RWPE1 (cell line): ENCODE data around the gene UTP11.
"Not testable (repeated sequence)": the region's sequence is repeated elsewhere in the genome, so short reads cannot be mapped to it uniquely, and the experiment has no call there.

ENCODE experiments used
- CTCF ChIA-PET: fragments of 350-600 bp; sonication (Branson Sonifier 250); formaldehyde crosslinking; extraction: SDS; loops from one replicate; lab custom pipeline; 2021; lab: Yijun Ruan, JAX
- POLR2A ChIA-PET: fragments of 400-600 bp; formaldehyde crosslinking; extraction: SDS; loops from one replicate; lab custom pipeline; 2020; ENCODE audit warnings: antibody characterized with exemption; ENCODE audit not compliant: low non-redundant PET; lab: Yijun Ruan, JAX
- DNase-seq: peaks from one replicate; pipeline ENCODE4 v3.0.0; 2012; ENCODE audit warnings: low spot score
- H3K27ac ChIP-seq: fragments of 450-650 bp; 2 replicates; pipeline ENCODE4 v1.5.1; 2017
- TF ChIP-seq, protein P1 (sequence below): fragments of 450-650 bp; conservative IDR thresholded peaks from 2 replicates; pipeline ENCODE4 v1.5.1; 2017; ENCODE audit warnings: low read depth, mild to moderate bottlenecking

UTP11 gene

DNA sequence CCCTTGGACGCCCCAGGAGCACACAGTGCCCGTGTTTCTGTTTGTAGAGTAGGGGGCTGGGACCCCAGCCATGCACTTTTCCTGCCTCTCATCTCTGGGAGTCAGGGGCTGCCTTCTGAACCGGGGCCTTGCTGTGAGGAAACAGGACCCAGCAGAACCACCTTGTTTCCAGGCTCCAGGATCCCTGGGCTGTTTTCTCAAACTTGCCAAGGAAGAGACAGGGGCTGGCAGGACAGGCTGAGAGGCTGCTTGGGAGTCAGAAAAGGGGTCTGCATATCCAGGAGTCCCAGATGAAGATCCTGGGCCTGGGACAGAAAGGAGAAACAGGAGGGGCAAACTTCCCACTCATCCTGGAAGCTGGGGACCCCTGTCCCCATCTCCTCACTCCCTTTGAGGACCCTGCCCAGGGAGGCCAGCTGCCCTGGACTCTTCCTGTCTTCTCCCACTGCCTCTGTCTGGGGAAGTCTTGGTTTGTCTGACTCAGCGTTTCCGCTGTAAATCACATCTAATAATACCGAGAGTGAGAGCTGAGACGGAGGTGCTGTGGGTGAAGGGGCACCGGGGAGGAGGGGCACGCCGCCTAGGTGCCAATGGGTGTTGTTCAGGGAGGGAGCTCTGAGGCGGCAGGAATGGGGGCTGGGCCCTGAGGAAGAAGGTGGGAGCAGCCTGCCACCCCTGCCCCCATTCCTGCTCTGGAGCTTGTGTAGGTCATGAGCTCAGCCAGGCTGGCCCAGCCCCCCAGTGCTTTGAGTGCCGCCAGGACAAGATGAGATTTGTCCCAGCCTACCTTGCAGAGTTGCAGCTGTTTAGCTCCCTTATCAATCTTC, 17.4 kb downstream of the UTP11 start:
- CTCF ChIA-PET = interaction anchor here (0.6 to 1.0 kb wide), 6 partner anchors 10 to 805 kb away, joined by 3 to 5 read pairs (median 3); no protein-coding TSS in a partner anchor
- TF ChIP-seq, protein P1, sequence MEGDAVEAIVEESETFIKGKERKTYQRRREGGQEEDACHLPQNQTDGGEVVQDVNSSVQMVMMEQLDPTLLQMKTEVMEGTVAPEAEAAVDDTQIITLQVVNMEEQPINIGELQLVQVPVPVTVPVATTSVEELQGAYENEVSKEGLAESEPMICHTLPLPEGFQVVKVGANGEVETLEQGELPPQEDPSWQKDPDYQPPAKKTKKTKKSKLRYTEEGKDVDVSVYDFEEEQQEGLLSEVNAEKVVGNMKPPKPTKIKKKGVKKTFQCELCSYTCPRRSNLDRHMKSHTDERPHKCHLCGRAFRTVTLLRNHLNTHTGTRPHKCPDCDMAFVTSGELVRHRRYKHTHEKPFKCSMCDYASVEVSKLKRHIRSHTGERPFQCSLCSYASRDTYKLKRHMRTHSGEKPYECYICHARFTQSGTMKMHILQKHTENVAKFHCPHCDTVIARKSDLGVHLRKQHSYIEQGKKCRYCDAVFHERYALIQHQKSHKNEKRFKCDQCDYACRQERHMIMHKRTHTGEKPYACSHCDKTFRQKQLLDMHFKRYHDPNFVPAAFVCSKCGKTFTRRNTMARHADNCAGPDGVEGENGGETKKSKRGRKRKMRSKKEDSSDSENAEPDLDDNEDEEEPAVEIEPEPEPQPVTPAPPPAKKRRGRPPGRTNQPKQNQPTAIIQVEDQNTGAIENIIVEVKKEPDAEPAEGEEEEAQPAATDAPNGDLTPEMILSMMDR = no peak
- POLR2A ChIA-PET = no interaction called here
- H3K27ac ChIP-seq = peak overlapping the region; percentile 92
- peak; percentile 77 for DNase-seq

DNA sequence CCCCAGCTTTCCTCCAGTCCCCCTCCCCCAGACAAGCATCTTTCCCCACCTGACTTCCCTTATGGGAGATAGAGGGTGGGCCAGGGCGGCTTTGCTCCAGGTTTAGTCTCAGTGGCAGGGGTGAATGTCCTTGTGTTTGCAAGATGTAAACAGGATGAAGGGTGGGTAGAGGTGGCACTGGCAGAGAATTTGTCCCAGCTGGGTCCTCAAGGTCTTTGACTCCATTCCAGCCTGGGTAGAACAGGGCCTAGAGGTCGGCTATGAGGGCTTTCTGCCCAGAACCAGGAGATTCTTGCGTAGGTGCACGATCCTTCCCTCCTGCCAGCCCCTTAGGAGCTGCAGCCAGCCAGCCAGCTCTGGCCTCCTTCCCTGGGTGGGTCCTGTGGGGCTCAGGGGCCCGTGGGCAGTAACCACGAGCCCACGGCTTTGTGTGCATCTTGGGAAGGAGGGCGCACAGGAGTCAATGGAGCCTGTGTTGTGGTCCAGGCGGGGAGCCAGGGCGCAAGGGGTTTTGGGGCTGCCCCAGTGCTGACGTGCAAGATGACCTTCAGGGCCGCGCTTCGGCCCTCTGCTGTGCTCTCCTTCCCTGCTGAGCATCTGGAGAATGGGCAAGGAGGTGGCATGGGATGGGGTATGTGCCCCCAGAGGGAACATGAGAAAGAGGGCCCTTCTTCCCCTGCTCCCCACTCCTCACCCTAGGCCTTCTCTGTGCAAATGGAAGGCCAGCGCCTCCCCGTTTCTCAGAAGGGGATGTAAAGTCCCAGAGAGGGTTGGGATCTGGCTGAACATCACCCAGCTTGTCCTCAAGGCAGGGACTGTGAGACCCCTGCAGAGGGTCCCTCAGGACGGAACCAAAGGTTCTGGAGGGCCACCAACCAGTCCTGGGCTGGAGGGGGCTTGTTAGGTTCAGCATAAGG, 18.3 kb downstream of the UTP11 start:
- peak overlapping the region; percentile 92 for H3K27ac ChIP-seq
- no peak for DNase-seq
- POLR2A ChIA-PET = no interaction called here
- TF ChIP-seq, protein P1 = no peak
- CTCF ChIA-PET = interaction anchor here (0.6 to 1.0 kb wide), 4 partner anchors 9 to 804 kb away, joined by 3 to 5 read pairs (median 3); no protein-coding TSS in a partner anchor

DNA sequence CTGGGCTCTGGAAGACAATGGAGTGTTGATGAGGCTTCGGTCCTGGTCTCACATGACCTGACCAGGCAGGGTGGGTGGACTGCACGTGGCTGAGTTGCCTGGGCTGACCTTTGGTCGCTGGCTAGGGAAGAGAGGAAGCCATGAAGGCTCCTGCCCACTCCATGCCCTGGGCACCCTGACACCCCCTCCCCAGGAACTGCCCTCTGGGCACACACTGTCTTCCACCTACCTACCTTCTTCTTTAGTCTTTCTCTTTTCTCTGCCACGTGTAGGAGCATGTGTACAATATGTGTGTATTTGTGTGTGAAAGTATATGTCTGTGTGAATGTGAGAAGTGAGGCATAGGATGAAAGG, 19.0 kb downstream of the UTP11 start:
- no peak for DNase-seq
- CTCF ChIA-PET = no interaction called here
- POLR2A ChIA-PET = no interaction called here
- peak overlapping the region; percentile 92 for H3K27ac ChIP-seq
- TF ChIP-seq, protein P1 = no peak

DNA sequence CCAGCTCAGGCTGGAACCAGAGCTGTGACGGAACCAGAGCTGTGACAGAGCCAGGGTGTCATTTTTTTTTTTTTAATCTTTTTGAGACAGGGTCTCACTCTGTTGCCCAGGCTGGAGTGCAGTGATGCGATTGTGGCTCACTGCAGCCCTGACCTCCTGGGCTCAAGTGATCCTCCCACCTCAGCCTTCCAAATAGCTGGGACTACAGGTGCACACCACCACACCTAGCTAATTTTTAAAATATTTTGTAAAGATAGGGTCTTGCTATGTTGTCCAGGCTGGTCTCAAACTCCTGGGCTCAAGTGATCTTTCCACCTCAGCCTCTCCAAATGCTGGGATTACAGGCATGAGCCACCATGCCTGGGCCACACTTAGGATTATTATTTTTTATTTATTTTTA, 20.5 kb downstream of the UTP11 start:
- CTCF ChIA-PET = interaction anchor here (0.8 kb wide), 1 partner anchor 449 kb away, joined by 3 read pairs; no protein-coding TSS in a partner anchor
- POLR2A ChIA-PET, H3K27ac ChIP-seq, DNase-seq: not testable (repeated sequence)

DNA sequence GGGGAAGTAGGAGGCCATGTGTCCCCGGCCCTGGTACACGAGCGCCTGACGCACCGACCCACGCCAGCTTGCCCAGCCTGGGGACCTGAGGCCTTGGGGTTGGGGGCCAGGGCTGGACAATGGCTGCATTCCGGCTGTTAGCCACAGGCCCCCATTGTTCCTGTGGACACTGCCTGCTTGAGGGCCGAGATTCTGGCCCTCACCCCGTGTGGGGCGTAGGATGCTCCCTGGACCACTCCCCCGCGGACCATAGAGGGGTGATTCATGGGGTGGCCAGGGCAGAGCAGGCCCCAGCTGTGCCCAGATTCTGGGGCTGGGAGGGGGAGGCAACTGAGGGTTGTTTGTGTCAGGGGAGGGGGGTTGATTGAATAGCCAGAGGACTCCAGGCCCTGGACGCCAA, 22.3 kb downstream of the UTP11 start:
- CTCF ChIA-PET = interaction anchor here (0.7 kb wide), 1 partner anchor 44 kb away, joined by 8 read pairs; no protein-coding TSS in a partner anchor
- TF ChIP-seq, protein P1 = no peak
- no peak overlapping the region for H3K27ac ChIP-seq
- POLR2A ChIA-PET = no interaction called here
- no peak for DNase-seq

DNA sequence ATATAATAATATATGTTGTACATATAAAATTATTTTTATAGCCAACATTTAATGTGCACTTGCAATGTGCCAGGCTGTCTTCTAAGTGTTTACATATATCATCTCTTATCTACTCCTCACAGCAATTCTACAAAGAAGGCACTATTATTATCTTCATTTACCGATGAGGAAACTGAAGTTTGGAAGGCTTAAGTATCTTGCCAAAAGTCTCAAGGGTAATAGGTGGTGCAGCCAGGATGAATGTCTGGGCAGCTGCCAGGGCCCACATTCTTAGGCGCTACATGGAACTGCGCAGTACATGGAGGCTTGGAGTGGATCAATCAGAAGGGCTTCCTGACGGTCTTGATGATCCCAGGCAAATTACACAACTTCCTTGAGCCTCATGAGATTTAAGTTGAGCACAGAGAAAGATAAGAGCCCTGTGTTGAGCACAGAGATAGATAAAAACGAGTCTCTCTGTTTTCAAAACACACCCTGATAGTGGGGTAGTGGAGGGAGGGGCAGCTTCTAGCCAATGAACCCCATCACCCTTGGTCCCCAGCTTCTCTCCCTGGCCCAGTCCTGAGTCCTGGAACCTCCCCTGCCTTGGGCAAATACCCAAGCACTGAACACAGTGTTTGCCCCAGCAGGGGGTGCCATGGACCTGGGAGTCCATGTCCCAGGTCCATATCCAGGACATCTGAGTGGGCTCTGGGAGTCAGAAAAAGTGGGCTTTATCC, 24.8 kb downstream of the UTP11 start:
- TF ChIP-seq, protein P1 = no peak
- H3K27ac ChIP-seq = no peak overlapping the region
- ChIA-PET POLR2A (no interaction called here), CTCF (interaction anchor here (0.5 to 1.7 kb wide), 4 partner anchors 10 to 1052 kb away, joined by 3 to 7 read pairs (median 4); no protein-coding TSS in a partner anchor)
- no peak for DNase-seq
